MM.1S (cell line): ENCODE results near the gene RASGRP1.

ENCODE experiments used
- DNase-seq: peaks from one replicate; pipeline ENCODE4 v3.0.0-alpha.2; 2015
- H2AFZ ChIP-seq: fragments of 300-600 bp; sonication (generic); 2 replicates; pipeline ENCODE4 v1.6.0; 2016; ENCODE audit warnings: antibody characterized with exemption, low read length
- H3F3A ChIP-seq: fragments of 300-600 bp; sonication (generic); 2 replicates; pipeline ENCODE4 v1.6.1; 2016; ENCODE audit warnings: mild to moderate bottlenecking, antibody characterized with exemption, low read length, moderate library complexity, mixed read lengths; ENCODE audit not compliant: insufficient read depth
- H3K27ac ChIP-seq: fragments of 300-600 bp; sonication (generic); 2 replicates; pipeline ENCODE4 v1.5.1; 2016; ENCODE audit warnings: mild to moderate bottlenecking, low read length
- H3K27me3 ChIP-seq: fragments of 300-600 bp; sonication (generic); replicated peaks from 2 replicates; pipeline ENCODE4 v1.6.0; 2016; ENCODE audit warnings: low read length; ENCODE audit not compliant: insufficient read depth
- H3K36me3 ChIP-seq: fragments of 300-600 bp; sonication (generic); replicated peaks from 2 replicates; pipeline ENCODE4 v1.6.1; 2016; ENCODE audit warnings: mild to moderate bottlenecking, low read length, mixed read lengths; ENCODE audit not compliant: insufficient read depth
- H3K4me1 ChIP-seq: fragments of 300-600 bp; sonication (generic); 2 replicates; pipeline ENCODE4 v1.6.1; 2016; ENCODE audit warnings: low read length, mixed read lengths
- H3K4me2 ChIP-seq: fragments of 300-600 bp; sonication (generic); 2 replicates; pipeline ENCODE4 v1.6.0; 2016; ENCODE audit warnings: low read depth, low read length
- H3K4me3 ChIP-seq: fragments of 300-600 bp; sonication (generic); 2 replicates; pipeline ENCODE4 v1.5.1; 2016; ENCODE audit warnings: low read length, mixed read lengths
- H3K79me2 ChIP-seq: fragments of 300-600 bp; sonication (generic); 2 replicates; pipeline ENCODE4 v1.6.1; 2016; ENCODE audit warnings: mixed run types, low read length, mixed read lengths
- H3K9ac ChIP-seq: fragments of 300-600 bp; sonication (generic); 2 replicates; pipeline ENCODE4 v1.6.1; 2016; ENCODE audit warnings: low read length, mixed read lengths
- H3K9me2 ChIP-seq: fragments of 300-600 bp; sonication (generic); replicated peaks from 2 replicates; pipeline ENCODE4 v1.6.1; 2016; ENCODE audit warnings: mild to moderate bottlenecking, low read length, mixed read lengths; ENCODE audit not compliant: insufficient read depth
- H3K9me3 ChIP-seq: fragments of 300-600 bp; sonication (generic); replicated peaks from 2 replicates; pipeline ENCODE4 v1.6.1; 2016; ENCODE audit warnings: mild to moderate bottlenecking, low read length, mixed read lengths; ENCODE audit not compliant: insufficient read depth
- H4K20me1 ChIP-seq: fragments of 300-600 bp; sonication (generic); 2 replicates; pipeline ENCODE4 v1.6.1; 2016; ENCODE audit warnings: mild to moderate bottlenecking, low read length, moderate library complexity, mixed read lengths; ENCODE audit not compliant: insufficient read depth
- CTCF ChIP-seq: fragments of 300-600 bp; sonication (generic); IDR thresholded peaks from 2 replicates; pipeline ENCODE4 v1.5.1; 2016; ENCODE audit warnings: antibody characterized with exemption, low read length, mixed read lengths
- EZH2 ChIP-seq: fragments of 300-600 bp; sonication (generic); optimal IDR thresholded peaks from 2 replicates; pipeline ENCODE3; 2017; ENCODE audit warnings: low read depth, mild to moderate bottlenecking, antibody characterized with exemption, low read length, mixed read lengths
- EZH2phosphoT487 ChIP-seq: fragments of 300-600 bp; sonication (generic); IDR thresholded peaks from 2 replicates; pipeline ENCODE4 v1.6.1; 2018; ENCODE audit warnings: antibody characterized with exemption, low read length

The RASGRP1 gene

DNA sequence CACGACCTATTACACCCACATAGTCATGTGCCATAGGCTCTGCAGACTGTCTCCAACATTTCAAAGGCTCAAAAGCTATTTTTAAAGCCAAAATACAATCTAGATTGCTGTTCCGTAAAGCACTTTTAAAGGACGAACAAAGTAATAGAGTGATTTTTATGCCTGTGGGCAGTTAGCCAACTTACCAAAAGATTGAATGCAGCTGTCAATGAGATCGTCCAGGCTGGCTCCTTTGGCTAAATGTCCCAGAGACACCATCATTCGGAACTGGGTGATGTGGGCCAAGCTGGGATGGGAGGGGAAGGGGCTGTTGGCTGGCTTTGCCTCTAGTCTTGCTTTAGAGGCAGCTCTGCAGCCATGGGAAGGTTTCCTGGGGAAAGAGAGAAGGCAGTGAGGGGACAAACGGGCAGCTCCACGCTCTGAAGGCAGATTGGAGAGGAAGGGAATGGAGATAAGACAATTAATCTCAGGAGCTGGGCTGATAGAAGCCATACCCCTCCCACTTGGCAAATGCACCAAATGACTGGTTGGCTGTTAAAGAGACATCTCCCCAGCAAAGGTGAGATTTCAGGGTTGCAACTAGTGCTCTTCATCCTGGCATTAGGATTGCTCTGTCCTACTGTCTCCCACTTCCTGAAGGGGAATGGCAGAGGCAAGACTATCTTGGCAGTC is 4.8 kb downstream of the RASGRP1 start:
- no peak overlapping the region for H3K27ac ChIP-seq
- H3K4me1 ChIP-seq, result no peaks in the 10 kb centered on the region
- no peaks in the 10 kb centered on the region for H3K36me3 ChIP-seq
- DNase-seq, result no peak
- H2AFZ ChIP-seq, result no peak overlapping the region
- H3K9ac ChIP-seq, result no peak overlapping the region
- no peaks in the 10 kb centered on the region for H3F3A ChIP-seq
- no peak overlapping the region for H3K4me3 ChIP-seq
- no peak overlapping the region for H3K4me2 ChIP-seq
- H3K9me3 ChIP-seq, result no peaks in the 10 kb centered on the region
- TF ChIP-seq CTCF (no peak), EZH2phosphoT487 (no peak), EZH2 (no peak)
- no peaks in the 10 kb centered on the region for H3K9me2 ChIP-seq
- no peaks in the 10 kb centered on the region for H3K79me2 ChIP-seq
- no peaks in the 10 kb centered on the region for H4K20me1 ChIP-seq
- H3K27me3 ChIP-seq, result no peaks in the 10 kb centered on the region

DNA sequence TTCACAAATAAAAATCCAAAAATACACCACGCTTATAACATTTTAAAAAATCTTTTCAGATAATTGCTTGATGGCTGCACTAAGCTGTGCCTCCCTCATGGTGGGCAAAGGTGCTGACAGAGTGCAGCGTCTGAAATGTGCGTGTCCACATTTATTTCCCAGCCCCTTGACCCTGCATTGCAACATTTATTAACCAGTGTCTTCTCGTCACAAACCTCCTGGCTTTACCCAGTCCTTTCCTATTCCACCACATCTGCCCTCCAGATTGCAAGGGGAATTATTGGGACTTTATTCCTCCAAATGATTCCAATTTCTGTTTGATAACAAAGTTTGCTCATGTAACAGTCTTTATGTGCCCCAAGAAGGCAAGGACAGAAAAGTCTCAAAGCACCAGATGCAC is 5.5 kb downstream of the RASGRP1 start:
- Histone ChIP-seq H3K36me3 (no peaks in the 10 kb centered on the region), H3K27ac (no peak overlapping the region), H3K9me3 (no peaks in the 10 kb centered on the region), H3K27me3 (no peaks in the 10 kb centered on the region), H3K4me1 (no peaks in the 10 kb centered on the region), H3K4me2 (no peak overlapping the region), H3F3A (no peaks in the 10 kb centered on the region), H3K79me2 (no peaks in the 10 kb centered on the region), H3K9ac (no peak overlapping the region), H3K4me3 (no peak overlapping the region), H3K9me2 (no peaks in the 10 kb centered on the region), H4K20me1 (no peaks in the 10 kb centered on the region), H2AFZ (no peak overlapping the region)
- no peak for TF ChIP-seq EZH2
- no peak for TF ChIP-seq CTCF
- TF ChIP-seq EZH2phosphoT487, result no peak
- DNase-seq, result no peak

DNA sequence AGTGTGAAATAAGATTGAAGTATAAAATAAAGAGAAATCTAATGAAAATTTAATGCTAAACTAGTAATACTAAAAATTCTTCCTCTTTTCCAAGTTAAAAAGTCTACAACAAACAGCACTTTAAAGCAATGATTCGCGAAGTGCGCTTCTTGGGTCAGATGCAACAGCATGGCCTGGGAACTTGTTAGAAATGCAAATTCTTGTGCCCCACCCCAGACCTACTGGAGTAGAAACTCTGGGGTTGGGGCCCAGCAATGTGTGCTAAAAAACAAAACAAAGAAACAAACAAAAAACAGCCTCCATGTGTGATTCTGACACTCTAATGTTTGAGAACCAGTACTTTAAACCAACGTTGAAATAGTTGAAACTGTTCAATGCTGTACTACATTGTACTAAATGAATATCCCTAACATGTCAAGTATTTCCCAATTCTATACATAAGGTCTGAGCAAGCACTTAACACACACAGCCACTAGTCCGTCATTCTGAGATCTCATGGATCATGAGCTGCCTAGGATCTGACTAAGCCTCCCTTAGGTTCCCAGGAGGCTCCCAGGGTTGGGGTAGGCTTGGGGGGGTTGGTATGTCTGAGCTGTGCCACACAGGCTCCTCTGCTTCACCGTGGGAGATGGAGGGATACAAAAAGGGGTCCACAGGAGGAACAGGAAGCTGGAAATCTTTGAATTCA is 6.1 kb downstream of the RASGRP1 start:
- no peak for TF ChIP-seq CTCF
- no peak for TF ChIP-seq EZH2
- no peak for TF ChIP-seq EZH2phosphoT487
- no peaks in the 10 kb centered on the region for H3K27me3 ChIP-seq
- H3K4me3 ChIP-seq, result no peak overlapping the region
- no peak overlapping the region for H3K4me2 ChIP-seq
- H3K9me3 ChIP-seq, result no peaks in the 10 kb centered on the region
- H3K27ac ChIP-seq, result no peak overlapping the region
- DNase-seq, result no peak
- H3K36me3 ChIP-seq, result no peaks in the 10 kb centered on the region
- no peaks in the 10 kb centered on the region for H3K79me2 ChIP-seq
- no peaks in the 10 kb centered on the region for H3K4me1 ChIP-seq
- H2AFZ ChIP-seq, result no peak overlapping the region
- H3K9ac ChIP-seq, result no peak overlapping the region
- no peaks in the 10 kb centered on the region for H3F3A ChIP-seq
- no peaks in the 10 kb centered on the region for H4K20me1 ChIP-seq
- H3K9me2 ChIP-seq, result no peaks in the 10 kb centered on the region
